Esophagus muscularis mucosa (tissue), 4 donors: Measurements from ENCODE around the gene NBPF3. TPM values are rescaled to one million over a fixed set of nuclear protein-coding genes. Genes with fewer than 3 reads are reported as not detected.

Experiments
- DNase-seq: peaks from one replicate; pipeline ENCODE4 v3.0.0-alpha.2; 2017; ENCODE audit errors: extremely low spot score
- H3K27ac ChIP-seq, 4 donors: fragments of 200-600 bp; sonication (generic); replicated peaks in 1 of 4; 1 replicate in 3 of 4; 2 replicates in 1 of 4; pipeline ENCODE4 v1.5.1; 2016 to 2019; ENCODE audit warnings: mild to moderate bottlenecking in 1 of 4
- H3K27me3 ChIP-seq, 4 donors: fragments of 200-600 bp; sonication (generic); one replicate each; pipeline versions ENCODE4 v1.5.1 to v1.6.0; 2016 to 2019
- H3K36me3 ChIP-seq, 4 donors: fragments of 200-600 bp; sonication (generic); one replicate each; pipeline ENCODE4 v1.5.1; 2016 to 2019
- H3K4me1 ChIP-seq, 4 donors: fragments of 200-600 bp; sonication (generic); one replicate each; pipeline ENCODE4 v1.5.1; 2016 to 2019
- H3K4me3 ChIP-seq, 4 donors: fragments of 200-600 bp; sonication (generic); 1 replicate in 2 of 4; 2 replicates in 2 of 4; pipeline ENCODE4 v1.5.1; 2016 to 2019; ENCODE audit warnings: mild to moderate bottlenecking in 4 of 4, moderate library complexity in 1 of 4
- H3K9me3 ChIP-seq, 4 donors: fragments of 200-600 bp; sonication (generic); 1 replicate in 3 of 4; 2 replicates in 1 of 4; pipeline ENCODE4 v1.5.1; 2016 to 2019
- EP300 ChIP-seq: sonication (generic); formaldehyde crosslinking; IDR thresholded peaks from one replicate; pipeline ENCODE4 v1.6.1; 2017; ENCODE audit warnings: antibody characterized with exemption
- POLR2A ChIP-seq: fragments of 450-650 bp; IDR thresholded peaks from one replicate; pipeline ENCODE4 v1.6.1; 2017; ENCODE audit warnings: antibody characterized with exemption, moderate library complexity, mild to moderate bottlenecking, low read depth
- POLR2AphosphoS5 ChIP-seq, 2 donors: sonication (generic); formaldehyde crosslinking; IDR thresholded peaks; one replicate each; pipeline ENCODE4 v1.6.1; 2017; ENCODE audit warnings: antibody characterized with exemption in 2 of 2
- WGBS: methylation state at CpG from one replicate; pipeline ENCODE4 v1.1.5; 2018; 5-methylcytosine and 5-hydroxymethylcytosine counted together
- intact Hi-C: fragments of 100-400 bp; cut with DNase I; formaldehyde crosslinking; loops from one replicate; pipeline ENCODE4 v1.15.1; 2023
- total RNA-seq, 4 donors: library from RNA; depleted of rRNA; stranded (reverse); fragments of >200 nt; gene quantifications; one replicate each; pipeline versions ENCODE4 v1.1.0 to v1.2.1, GENCODE V29; 2016
- TF ChIP-seq, protein P1 (sequence below), 3 experiments: fragments of 200-600 bp in 2 of 3; fragments of 450-650 bp in 1 of 3; sonication (generic) in 2 of 3; IDR thresholded peaks; one replicate each; pipeline ENCODE4 v1.5.1; 2017 to 2019; ENCODE audit warnings: antibody characterized with exemption in 3 of 3, mild to moderate bottlenecking in 2 of 3, moderate library complexity in 1 of 3

NBPF3 gene
- total RNA-seq, 4 donors from 2014 or later: 5.8 to 13.1 (median 9.0) TPM

GRCh38 chr1:21495225-21495820, 55.4 kb downstream of the NBPF3 start:
- Histone ChIP-seq H3K9me3 (no peaks in the 10 kb centered on the region), H3K4me3 (no peak overlapping the region), H3K4me1 (peaks cover 0 to 5% (median 0%) of the 10 kb centered on the region in 4 donors), H3K27me3 (peaks cover 0 to 39% (median 0%) of the 10 kb centered on the region in 4 donors), H3K27ac (no peak overlapping the region), H3K36me3 (no peaks in the 10 kb centered on the region)
- WGBS: 81% methylated on average over 7 of the region's 7 CpGs
- no peak for TF ChIP-seq EP300
- DNase-seq: no peak
- intact Hi-C loops: loop anchor here (10.0 kb wide), 1 partner anchor 121 kb away; no protein-coding TSS in a partner anchor

GRCh38 chr1:21496063-21496462, 56.1 kb downstream of the NBPF3 start:
- Histone ChIP-seq H3K27ac (no peak overlapping the region), H3K4me1 (peaks cover 0 to 5% (median 0%) of the 10 kb centered on the region in 4 donors), H3K27me3 (peaks cover 0 to 39% (median 0%) of the 10 kb centered on the region in 4 donors), H3K4me3 (no peak overlapping the region), H3K9me3 (no peaks in the 10 kb centered on the region), H3K36me3 (no peaks in the 10 kb centered on the region)
- TF ChIP-seq, protein P1, sequence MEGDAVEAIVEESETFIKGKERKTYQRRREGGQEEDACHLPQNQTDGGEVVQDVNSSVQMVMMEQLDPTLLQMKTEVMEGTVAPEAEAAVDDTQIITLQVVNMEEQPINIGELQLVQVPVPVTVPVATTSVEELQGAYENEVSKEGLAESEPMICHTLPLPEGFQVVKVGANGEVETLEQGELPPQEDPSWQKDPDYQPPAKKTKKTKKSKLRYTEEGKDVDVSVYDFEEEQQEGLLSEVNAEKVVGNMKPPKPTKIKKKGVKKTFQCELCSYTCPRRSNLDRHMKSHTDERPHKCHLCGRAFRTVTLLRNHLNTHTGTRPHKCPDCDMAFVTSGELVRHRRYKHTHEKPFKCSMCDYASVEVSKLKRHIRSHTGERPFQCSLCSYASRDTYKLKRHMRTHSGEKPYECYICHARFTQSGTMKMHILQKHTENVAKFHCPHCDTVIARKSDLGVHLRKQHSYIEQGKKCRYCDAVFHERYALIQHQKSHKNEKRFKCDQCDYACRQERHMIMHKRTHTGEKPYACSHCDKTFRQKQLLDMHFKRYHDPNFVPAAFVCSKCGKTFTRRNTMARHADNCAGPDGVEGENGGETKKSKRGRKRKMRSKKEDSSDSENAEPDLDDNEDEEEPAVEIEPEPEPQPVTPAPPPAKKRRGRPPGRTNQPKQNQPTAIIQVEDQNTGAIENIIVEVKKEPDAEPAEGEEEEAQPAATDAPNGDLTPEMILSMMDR (IDR thresholded peaks at IDR 0.05): no peak
- TF ChIP-seq POLR2A (no peak), POLR2AphosphoS5 (IDR thresholded peaks at IDR 0.05) (no peak), EP300 (no peak)
- WGBS: 100% methylated on average over 1 of the region's 1 CpG
- no peak for DNase-seq
- intact Hi-C loops: loop anchor here (10.0 kb wide), 1 partner anchor 121 kb away; no protein-coding TSS in a partner anchor

GRCh38 chr1:21496886-21497285, 56.9 kb downstream of the NBPF3 start:
- intact Hi-C loops: loop anchor here (10.0 kb wide), 1 partner anchor 122 kb away; no protein-coding TSS in a partner anchor
- no peak for TF ChIP-seq POLR2AphosphoS5 (IDR thresholded peaks at IDR 0.05)
- no peak for TF ChIP-seq EP300
- TF ChIP-seq POLR2A: no peak
- TF ChIP-seq, protein P1 (IDR thresholded peaks at IDR 0.05): no peak
- Histone ChIP-seq H3K4me1 (peaks cover 0 to 2% (median 0%) of the 10 kb centered on the region in 4 donors), H3K9me3 (no peaks in the 10 kb centered on the region), H3K4me3 (no peak overlapping the region), H3K27me3 (peaks cover 0 to 34% (median 0%) of the 10 kb centered on the region in 4 donors), H3K36me3 (no peaks in the 10 kb centered on the region), H3K27ac (no peak overlapping the region)
- no peak for DNase-seq
- WGBS: 92% methylated on average over 3 of the region's 3 CpGs

GRCh38 chr1:21497466-21498061, 57.6 kb downstream of the NBPF3 start:
- DNase-seq: no peak

More at GRCh38 chr1:21497466-21498061, 57.6 kb downstream of the NBPF3 start:
- H3K9me3 ChIP-seq: no peaks in the 10 kb centered on the region
- H3K4me1 ChIP-seq: no peaks in the 10 kb centered on the region
- peaks cover 0 to 31% (median 0%) of the 10 kb centered on the region in 4 donors for H3K27me3 ChIP-seq
- intact Hi-C loops: loop anchor here (10.0 kb wide), 1 partner anchor 123 kb away; no protein-coding TSS in a partner anchor
- WGBS: 59% methylated on average over 7 of the region's 7 CpGs
- no peak overlapping the region for H3K27ac ChIP-seq
- H3K36me3 ChIP-seq: no peaks in the 10 kb centered on the region
- TF ChIP-seq EP300 (no peak), POLR2A (no peak), POLR2AphosphoS5 (IDR thresholded peaks at IDR 0.05) (no peak)
- TF ChIP-seq, protein P1 (IDR thresholded peaks at IDR 0.05): no peak
- H3K4me3 ChIP-seq: no peak overlapping the region
